SHP77 treated with DMSO at 0.1 percent for 48 hours (cell line): ENCODE data around the gene P2RY2.

Experiments used
- DNase-seq: peaks from one replicate; lab custom pipeline; 2025; lab: John Stamatoyannopoulos, UW

The P2RY2 gene

GRCh38 chr11:73244589-73245240 is 26.6 kb downstream of the P2RY2 start:
- no peak for DNase-seq

DNA sequence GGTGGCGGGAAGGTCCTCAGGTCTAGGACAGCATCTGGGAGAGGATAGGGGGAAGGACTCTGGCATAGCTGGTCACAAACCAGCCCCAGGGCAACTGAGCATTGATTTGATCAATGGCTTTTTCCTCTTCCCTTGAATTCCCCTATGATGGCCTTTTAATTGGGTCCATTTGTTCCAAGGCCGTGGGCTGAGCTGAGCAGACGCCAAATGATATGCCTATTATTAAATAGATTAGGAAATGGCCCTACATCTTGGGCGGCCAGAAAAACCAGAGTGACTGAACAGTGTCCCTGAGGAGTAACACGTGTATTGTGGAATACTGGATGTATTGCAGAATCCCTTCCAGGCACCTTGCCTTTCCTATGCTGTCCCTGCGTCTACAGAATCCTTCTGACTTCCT is 27.4 kb downstream of the P2RY2 start:
- DNase-seq, result no peak

DNA sequence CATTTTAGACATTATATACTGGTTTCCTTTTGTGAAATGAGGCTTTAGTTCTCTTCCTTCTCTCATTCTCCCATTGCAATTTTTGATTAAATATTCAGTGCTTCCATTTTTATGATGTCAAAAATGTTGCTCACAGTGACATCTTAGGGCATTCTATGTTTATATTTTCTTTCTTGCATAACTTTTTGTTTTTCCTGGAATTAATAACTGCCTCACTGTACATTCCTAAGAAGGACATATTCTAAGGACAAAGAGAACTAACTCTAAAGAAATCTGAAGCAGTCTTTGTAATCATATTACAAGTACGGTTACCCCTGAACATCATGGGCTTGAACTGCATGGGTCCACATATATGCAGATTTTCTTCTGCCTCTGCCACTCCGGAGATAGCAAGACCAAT is 28.2 kb downstream of the P2RY2 start:
- DNase-seq, result no peak

DNA sequence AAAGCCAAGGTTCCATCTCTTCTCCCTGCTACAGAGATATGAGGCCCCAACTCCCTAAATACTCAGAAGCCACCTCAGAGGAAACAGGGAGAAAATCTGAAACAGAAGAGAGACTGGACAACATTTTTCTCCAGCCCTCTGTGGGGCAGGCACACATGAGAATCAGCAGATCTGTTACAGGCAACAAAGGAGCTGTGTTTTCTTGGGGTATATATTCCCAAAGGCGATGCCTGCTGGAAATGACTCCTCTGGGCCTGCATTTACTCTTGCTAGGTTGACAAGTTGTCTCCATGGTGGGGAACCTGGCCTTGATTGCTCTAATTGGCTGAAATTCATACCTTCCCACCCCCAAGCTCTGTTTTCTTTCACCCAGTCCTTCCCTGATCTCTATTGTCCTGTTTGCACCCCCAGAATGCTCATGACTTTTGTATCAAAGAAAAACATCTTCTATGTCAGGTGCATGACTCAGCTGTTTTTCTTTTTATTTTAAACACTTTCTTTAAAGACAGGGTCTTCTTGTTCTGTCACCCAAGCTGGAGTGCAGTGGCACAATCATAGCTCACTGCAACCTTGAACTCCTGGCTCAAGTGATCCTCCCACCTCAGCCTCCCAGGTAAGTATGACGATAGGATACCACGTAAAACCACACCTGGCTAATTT is 30.6 kb downstream of the P2RY2 start:
- no peak for DNase-seq

GRCh38 chr11:73249304-73249703 is 31.2 kb downstream of the P2RY2 start:
- no peak for DNase-seq

DNA sequence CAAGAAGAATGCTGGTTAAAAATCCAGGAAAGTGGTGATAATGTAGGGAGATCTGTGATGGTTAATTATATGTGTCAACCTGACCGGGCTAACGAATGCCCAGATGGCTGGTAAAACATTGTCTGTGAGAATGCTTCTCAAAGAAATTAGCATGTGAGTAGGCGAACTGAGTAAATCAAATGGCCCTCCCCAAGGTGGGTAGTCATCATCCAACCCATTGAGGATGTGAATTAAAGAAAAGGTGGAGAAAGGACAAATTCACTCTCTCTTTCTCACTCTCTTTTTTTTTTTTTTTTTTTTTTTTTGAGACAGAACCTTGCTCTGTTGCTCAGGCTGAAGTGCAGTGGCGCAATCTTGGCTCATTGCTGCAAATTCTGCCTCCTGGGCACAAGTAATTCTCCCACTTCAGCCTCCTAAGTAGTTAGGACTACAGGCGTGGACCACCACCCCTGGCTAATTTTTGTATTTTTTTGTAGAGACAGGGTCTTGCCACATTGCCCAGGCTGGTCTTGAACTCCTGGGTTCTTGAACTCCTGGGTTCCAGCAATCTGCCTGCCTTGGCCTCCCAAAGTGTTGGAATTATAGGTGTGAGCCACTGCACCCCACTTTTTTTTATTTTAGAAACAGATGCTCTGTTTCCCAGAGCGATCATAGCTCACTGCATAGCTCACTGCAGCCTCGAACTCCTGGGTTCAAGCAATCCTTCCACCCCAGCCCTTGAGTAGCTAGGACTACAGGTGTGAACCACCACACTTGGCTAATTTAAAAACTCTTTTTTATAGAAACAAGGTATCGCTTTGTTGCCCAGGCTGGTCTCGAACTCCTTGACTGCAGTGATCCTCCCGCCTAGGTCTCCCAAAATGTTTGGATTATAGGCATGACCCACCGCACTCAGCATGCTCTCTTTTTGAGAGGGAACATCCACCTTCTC is 32.0 kb downstream of the P2RY2 start:
- no peak for DNase-seq

DNA sequence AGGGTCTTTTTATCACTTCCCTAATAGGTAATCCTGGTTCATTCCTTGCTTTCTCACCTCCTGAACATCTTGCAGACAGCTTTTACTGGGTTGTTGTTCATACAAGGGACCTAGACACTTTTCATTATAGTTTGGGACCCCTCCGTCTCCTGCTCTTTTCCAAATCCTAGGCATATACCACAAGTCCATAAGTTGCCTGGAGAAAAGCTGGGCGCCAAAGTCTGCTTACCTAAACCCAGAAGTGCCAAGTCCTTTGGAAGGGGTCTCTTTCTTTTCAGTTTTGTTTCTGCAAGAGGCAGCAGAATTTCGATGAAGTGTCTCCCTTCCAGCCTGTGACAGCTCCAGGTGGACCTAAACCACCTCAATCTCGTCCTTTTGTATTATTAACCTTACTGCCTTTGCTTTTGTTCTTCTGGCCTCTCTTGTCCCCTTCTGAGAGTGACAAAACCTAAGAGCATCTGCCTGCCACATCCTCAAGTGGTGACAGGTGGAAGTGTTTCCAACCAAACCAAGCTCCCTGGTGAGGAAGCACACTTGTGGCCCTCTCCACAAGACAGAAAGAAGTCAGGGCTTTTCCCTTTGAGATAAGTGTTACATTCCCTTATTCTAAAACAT is 34.6 kb downstream of the P2RY2 start:
- DNase-seq, result peak; percentile 43

- no peak for DNase-seq
Measured at GRCh38 chr11:73257342-73258103, 39.4 kb downstream of the P2RY2 start.

- no peak for DNase-seq
Measured at GRCh38 chr11:73258104-73259035, 40.3 kb downstream of the P2RY2 start.

DNA sequence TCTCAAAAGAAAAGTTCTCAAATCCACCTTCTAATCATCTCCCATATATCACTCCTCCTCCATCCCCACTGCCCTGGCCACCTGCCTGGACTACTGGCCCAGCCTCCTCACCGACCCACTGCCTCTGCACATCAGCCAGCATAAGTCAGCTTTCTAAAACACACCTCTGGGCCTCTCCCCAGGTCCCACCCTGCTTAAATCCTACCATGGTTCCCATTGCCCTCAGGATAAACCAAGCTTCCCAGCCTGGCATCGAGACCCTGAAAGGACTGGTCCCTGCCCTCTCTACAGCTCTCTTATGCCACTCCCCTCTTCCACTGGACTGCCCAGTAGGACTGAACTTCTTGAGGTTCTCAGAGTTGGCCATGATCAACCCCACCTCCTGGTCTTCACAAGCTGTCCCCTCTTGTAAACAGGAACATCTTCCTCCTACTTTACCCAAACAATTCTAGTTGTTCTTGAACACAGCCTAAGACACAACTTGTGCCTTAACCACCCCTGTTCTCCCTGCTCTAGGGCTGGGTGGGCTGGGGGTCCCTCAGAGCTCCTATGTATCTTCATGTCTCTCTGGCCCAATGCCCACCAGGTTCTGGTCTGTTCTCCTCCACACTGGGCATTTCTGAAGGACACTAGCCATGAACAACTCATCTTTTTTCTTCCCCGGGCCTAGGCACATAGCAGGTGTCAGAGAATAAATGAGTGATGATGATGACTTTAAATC is 41.5 kb downstream of the P2RY2 start:
- no peak for DNase-seq

DNA sequence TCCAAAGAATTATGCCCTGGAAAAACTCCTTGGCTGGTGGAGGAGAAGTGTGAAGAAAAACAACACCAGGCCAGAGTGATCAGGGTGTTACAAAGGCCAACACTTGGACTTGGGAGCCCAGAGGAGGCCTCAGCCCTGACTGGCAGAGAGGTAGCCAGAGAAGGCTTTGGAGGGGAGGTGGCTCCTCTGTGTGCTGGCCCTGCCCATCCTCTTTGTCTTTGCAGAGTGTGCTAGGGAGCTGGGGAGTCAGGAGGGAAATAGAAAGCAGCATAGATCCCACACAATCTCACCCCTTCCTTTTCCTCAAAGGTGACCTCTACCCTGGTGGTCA is 42.0 kb downstream of the P2RY2 start:
- no peak for DNase-seq

DNA sequence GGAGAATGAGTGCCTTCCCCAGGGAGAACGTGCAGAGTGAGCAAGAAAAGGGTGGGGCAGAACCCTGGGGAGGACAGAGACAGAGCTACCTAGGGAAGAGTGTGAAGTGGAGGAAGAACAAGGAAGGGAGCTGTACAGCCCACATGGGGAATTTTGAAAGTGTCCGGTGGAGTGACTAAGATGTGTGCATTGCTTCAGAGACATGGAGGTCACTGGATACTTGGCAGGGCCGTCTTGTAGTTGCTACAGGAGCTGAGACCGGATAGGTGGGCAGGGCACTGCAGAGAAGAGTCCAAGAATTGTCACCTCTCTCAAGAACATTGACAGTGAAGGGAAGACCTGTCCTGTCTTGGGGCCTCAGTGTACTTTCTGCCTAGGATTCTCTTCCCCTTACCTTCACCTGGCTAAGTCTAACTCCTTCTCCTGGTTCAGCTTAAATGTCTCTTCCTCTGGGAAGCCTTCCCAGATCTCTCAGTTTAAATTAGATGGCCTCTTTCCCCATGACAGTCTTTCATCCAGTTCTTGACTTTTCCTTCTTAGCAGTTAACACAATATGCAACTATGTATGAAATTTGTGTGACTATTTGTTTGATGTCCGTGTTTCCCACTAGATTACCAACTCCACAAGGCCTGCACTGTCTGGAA is 44.9 kb downstream of the P2RY2 start:
- DNase-seq, result no peak

DNA sequence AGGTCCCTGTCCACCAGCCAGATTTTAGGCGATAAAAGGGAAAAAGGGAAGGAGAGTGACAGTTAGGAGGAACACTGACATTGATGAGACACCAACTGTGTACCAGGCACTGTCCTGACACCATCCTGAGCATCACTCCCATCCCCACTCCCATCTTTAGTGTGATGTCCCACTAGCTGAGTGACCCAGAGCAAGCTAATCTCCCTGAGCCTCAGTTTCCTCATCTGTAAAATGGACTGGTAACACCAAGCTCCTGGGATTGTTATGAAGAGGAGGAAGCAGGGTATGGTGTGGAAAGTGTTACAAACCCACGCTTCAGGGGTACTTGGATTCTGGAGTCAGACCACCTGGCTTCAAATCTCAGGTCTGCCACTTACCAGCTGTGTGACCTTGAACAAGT is 45.6 kb downstream of the P2RY2 start:
- no peak for DNase-seq

GRCh38 chr11:73265278-73265810 is 47.3 kb downstream of the P2RY2 start:
- no peak for DNase-seq

- no peak for DNase-seq
Measured at GRCh38 chr11:73265853-73266645, 48.0 kb downstream of the P2RY2 start.

GRCh38 chr11:73266646-73267020 is 48.6 kb downstream of the P2RY2 start:
- no peak for DNase-seq

GRCh38 chr11:73267122-73267846 is 49.2 kb downstream of the P2RY2 start:
- no peak for DNase-seq
